K562 (cell line): ENCODE data around the gene LHX3. TPM values are rescaled to one million over a fixed set of nuclear protein-coding genes. Genes with fewer than 3 reads are reported as not detected.

ENCODE experiments used
- HNRNPK ChIP-seq: fragments of 200-400 bp; formaldehyde crosslinking; IDR thresholded peaks from one replicate; pipeline ENCODE4 v1.6.1; 2018; ENCODE audit warnings: mild to moderate bottlenecking, low read depth, low read length; ENCODE audit not compliant: poor library complexity, severe bottlenecking
- LCOR ChIP-seq: sonication (generic); formaldehyde crosslinking; IDR thresholded peaks from 2 replicates; pipeline ENCODE4 v1.8.0; 2022; ENCODE audit warnings: mild to moderate bottlenecking, missing genetic modification reagents
- STAT5B ChIP-seq: fragments of 250-450 bp; sonication (Bioruptor Pico); IDR thresholded peaks from 2 replicates; pipeline ENCODE4 v1.8.0; 2021; ENCODE audit warnings: mild to moderate bottlenecking, inconsistent platforms
- ZNF589 ChIP-seq: fragments of 200-800 bp; sonication (Bioruptor generic); IDR thresholded peaks from 2 replicates; pipeline ENCODE4 v1.6.1; 2016; ENCODE audit warnings: low read depth, missing genetic modification characterization, missing compliant biosample characterization
- polyA plus RNA-seq, 8 experiments: library from polyadenylated mRNA; depleted of rRNA in 4 of 8; stranded (reverse) in 5 of 8; unstranded in 3 of 8; fragments of >200 nt; fragmentation: Nextera tagmentation in 2 of 8; fragmentation: Illumina TruSeq in 1 of 8; extraction: Ambion mirVana in 2 of 8; extraction: Trizol in 1 of 8; gene quantifications; 2 replicates each; pipeline versions ENCODE4 v1.2.1 to v1.2.3, GENCODE V29; 2011 to 2014; ENCODE audit warnings: inconsistent platforms in 1 of 8, missing spikeins in 1 of 8
- total RNA-seq, 7 experiments: library from RNA; depleted of rRNA in 6 of 7; stranded (reverse); fragments of >200 nt in 6 of 7; fragmentation: Illumina TruSeq in 2 of 7; extraction: Trizol in 2 of 7; gene quantifications; 2 replicates each; pipeline versions ENCODE4 v1.2.1 to v1.2.3, GENCODE V29; 2011 to 2021; ENCODE audit warnings: low replicate concordance in 1 of 7
- TF ChIP-seq, protein P1 (sequence below): fragments of 450-650 bp; IDR thresholded peaks from 2 replicates; pipeline ENCODE4 v1.6.1; 2016; ENCODE audit warnings: mild to moderate bottlenecking, moderate library complexity
- TF ChIP-seq, protein P2 (sequence below): fragments of 200-800 bp; sonication (Bioruptor generic); IDR thresholded peaks from 2 replicates; pipeline ENCODE4 v1.6.1; 2017; ENCODE audit warnings: missing genetic modification characterization, missing compliant biosample characterization

Gene LHX3
- total and polyA plus RNA-seq, 9 of the 15 experiments (the other 6 are each of a cell fraction or from before 2014, with no cell fraction given): 0.09 TPM; not detected in 8

DNA sequence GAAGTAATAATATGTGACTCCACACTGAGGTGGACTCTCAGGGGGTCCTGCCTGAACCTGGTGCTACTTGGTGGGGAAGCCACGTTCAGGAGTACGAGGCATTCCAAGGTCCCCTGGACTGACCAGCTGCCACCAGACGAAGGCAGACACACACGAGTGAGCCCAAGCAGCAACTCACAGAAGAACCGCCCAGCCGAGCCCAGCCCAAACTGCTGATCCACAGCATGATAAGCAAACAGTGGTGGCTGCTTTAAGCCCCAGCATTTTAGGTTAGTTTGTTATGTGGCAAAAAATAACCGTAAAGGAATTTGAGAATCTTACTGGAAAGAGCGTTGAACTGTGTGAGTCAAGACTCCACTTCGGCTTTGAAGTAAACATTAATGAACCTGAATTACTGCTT lies 8.8 kb upstream of the LHX3 start (continued):
- TF ChIP-seq, protein P1, sequence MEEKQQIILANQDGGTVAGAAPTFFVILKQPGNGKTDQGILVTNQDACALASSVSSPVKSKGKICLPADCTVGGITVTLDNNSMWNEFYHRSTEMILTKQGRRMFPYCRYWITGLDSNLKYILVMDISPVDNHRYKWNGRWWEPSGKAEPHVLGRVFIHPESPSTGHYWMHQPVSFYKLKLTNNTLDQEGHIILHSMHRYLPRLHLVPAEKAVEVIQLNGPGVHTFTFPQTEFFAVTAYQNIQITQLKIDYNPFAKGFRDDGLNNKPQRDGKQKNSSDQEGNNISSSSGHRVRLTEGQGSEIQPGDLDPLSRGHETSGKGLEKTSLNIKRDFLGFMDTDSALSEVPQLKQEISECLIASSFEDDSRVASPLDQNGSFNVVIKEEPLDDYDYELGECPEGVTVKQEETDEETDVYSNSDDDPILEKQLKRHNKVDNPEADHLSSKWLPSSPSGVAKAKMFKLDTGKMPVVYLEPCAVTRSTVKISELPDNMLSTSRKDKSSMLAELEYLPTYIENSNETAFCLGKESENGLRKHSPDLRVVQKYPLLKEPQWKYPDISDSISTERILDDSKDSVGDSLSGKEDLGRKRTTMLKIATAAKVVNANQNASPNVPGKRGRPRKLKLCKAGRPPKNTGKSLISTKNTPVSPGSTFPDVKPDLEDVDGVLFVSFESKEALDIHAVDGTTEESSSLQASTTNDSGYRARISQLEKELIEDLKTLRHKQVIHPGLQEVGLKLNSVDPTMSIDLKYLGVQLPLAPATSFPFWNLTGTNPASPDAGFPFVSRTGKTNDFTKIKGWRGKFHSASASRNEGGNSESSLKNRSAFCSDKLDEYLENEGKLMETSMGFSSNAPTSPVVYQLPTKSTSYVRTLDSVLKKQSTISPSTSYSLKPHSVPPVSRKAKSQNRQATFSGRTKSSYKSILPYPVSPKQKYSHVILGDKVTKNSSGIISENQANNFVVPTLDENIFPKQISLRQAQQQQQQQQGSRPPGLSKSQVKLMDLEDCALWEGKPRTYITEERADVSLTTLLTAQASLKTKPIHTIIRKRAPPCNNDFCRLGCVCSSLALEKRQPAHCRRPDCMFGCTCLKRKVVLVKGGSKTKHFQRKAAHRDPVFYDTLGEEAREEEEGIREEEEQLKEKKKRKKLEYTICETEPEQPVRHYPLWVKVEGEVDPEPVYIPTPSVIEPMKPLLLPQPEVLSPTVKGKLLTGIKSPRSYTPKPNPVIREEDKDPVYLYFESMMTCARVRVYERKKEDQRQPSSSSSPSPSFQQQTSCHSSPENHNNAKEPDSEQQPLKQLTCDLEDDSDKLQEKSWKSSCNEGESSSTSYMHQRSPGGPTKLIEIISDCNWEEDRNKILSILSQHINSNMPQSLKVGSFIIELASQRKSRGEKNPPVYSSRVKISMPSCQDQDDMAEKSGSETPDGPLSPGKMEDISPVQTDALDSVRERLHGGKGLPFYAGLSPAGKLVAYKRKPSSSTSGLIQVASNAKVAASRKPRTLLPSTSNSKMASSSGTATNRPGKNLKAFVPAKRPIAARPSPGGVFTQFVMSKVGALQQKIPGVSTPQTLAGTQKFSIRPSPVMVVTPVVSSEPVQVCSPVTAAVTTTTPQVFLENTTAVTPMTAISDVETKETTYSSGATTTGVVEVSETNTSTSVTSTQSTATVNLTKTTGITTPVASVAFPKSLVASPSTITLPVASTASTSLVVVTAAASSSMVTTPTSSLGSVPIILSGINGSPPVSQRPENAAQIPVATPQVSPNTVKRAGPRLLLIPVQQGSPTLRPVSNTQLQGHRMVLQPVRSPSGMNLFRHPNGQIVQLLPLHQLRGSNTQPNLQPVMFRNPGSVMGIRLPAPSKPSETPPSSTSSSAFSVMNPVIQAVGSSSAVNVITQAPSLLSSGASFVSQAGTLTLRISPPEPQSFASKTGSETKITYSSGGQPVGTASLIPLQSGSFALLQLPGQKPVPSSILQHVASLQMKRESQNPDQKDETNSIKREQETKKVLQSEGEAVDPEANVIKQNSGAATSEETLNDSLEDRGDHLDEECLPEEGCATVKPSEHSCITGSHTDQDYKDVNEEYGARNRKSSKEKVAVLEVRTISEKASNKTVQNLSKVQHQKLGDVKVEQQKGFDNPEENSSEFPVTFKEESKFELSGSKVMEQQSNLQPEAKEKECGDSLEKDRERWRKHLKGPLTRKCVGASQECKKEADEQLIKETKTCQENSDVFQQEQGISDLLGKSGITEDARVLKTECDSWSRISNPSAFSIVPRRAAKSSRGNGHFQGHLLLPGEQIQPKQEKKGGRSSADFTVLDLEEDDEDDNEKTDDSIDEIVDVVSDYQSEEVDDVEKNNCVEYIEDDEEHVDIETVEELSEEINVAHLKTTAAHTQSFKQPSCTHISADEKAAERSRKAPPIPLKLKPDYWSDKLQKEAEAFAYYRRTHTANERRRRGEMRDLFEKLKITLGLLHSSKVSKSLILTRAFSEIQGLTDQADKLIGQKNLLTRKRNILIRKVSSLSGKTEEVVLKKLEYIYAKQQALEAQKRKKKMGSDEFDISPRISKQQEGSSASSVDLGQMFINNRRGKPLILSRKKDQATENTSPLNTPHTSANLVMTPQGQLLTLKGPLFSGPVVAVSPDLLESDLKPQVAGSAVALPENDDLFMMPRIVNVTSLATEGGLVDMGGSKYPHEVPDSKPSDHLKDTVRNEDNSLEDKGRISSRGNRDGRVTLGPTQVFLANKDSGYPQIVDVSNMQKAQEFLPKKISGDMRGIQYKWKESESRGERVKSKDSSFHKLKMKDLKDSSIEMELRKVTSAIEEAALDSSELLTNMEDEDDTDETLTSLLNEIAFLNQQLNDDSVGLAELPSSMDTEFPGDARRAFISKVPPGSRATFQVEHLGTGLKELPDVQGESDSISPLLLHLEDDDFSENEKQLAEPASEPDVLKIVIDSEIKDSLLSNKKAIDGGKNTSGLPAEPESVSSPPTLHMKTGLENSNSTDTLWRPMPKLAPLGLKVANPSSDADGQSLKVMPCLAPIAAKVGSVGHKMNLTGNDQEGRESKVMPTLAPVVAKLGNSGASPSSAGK: peak; percentile 32; the same call in 1 of the 2 replicates
- TF ChIP-seq HNRNPK (no peak), ZNF589 (CRISPR knock-in tag) (0 out of 2 replicates have a peak, but pooled peaks have one; percentile 20), LCOR (CRISPR knock-in tag) (0 out of 2 replicates have a peak, but pooled peaks have one; percentile 30), STAT5B (CRISPR knock-in tag) (no peak)
- TF ChIP-seq, protein P2, sequence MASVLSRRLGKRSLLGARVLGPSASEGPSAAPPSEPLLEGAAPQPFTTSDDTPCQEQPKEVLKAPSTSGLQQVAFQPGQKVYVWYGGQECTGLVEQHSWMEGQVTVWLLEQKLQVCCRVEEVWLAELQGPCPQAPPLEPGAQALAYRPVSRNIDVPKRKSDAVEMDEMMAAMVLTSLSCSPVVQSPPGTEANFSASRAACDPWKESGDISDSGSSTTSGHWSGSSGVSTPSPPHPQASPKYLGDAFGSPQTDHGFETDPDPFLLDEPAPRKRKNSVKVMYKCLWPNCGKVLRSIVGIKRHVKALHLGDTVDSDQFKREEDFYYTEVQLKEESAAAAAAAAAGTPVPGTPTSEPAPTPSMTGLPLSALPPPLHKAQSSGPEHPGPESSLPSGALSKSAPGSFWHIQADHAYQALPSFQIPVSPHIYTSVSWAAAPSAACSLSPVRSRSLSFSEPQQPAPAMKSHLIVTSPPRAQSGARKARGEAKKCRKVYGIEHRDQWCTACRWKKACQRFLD: 0 out of 2 replicates have a peak, but pooled peaks have one; percentile 71
- TF ChIP-seq, all 486 proteins: peak for 14
